NCI-H345 (cell line): ENCODE data around the gene LANCL3.
A peak's percentile ranks its signal among the peaks of the same experiment; 100 is the strongest.

Source experiments
- DNase-seq: peaks from one replicate; lab custom pipeline; 2025; lab: John Stamatoyannopoulos, UW

The LANCL3 gene

GRCh38 chrX:37684426-37684825, 113.0 kb downstream of the LANCL3 start:
- no peak for DNase-seq

- DNase-seq: no peak
Observed at GRCh38 chrX:37684973-37685372, 113.5 kb downstream of the LANCL3 start.

GRCh38 chrX:37685381-37686359, 114.2 kb downstream of the LANCL3 start, which contains the start of gene XK:
XK (plus strand) TSS chrX:37685791; CDS start chrX:37685962, 171 bp downstream.
- peak; percentile 66 for DNase-seq

- no peak for DNase-seq
Observed at GRCh38 chrX:37686369-37686995, 115.0 kb downstream of the LANCL3 start.

GRCh38 chrX:37686996-37687395, 115.5 kb downstream of the LANCL3 start:
- no peak for DNase-seq

GRCh38 chrX:37690119-37690518, 118.7 kb downstream of the LANCL3 start:
- no peak for DNase-seq

- DNase-seq: no peak
Observed at GRCh38 chrX:37692918-37693317, 121.5 kb downstream of the LANCL3 start.

GRCh38 chrX:37697169-37697760, 125.8 kb downstream of the LANCL3 start:
- DNase-seq: peak; percentile 33

- peak; percentile 43 for DNase-seq
Observed at GRCh38 chrX:37701588-37701987, 130.1 kb downstream of the LANCL3 start.

GRCh38 chrX:37711991-37712390, 140.5 kb downstream of the LANCL3 start:
- no peak for DNase-seq

- DNase-seq: no peak
Observed at GRCh38 chrX:37712458-37712857, 141.0 kb downstream of the LANCL3 start.

GRCh38 chrX:37714479-37714878, 143.0 kb downstream of the LANCL3 start:
- no peak for DNase-seq

- no peak for DNase-seq
Observed at GRCh38 chrX:37716602-37717001, 145.1 kb downstream of the LANCL3 start.

- DNase-seq: no peak
Observed at GRCh38 chrX:37717708-37718107, 146.2 kb downstream of the LANCL3 start.

GRCh38 chrX:37722595-37722994, 151.1 kb downstream of the LANCL3 start:
- DNase-seq: no peak

- DNase-seq: no peak
Observed at GRCh38 chrX:37726346-37726745, 154.9 kb downstream of the LANCL3 start.
